CD4-positive, alpha-beta T cell treated with Interferon alpha-2 for 1 hour (primary cell): ENCODE data around the gene ZSCAN5B.
"Not testable (repeated sequence)": the region's sequence is repeated elsewhere in the genome, so short reads cannot be mapped to it uniquely, and the experiment has no call there.

Experiments
- DNase-seq, 2 donors: peaks; one replicate each; pipeline ENCODE4 v3.0.0-alpha.2; 2020 to 2022

Gene ZSCAN5B

DNA sequence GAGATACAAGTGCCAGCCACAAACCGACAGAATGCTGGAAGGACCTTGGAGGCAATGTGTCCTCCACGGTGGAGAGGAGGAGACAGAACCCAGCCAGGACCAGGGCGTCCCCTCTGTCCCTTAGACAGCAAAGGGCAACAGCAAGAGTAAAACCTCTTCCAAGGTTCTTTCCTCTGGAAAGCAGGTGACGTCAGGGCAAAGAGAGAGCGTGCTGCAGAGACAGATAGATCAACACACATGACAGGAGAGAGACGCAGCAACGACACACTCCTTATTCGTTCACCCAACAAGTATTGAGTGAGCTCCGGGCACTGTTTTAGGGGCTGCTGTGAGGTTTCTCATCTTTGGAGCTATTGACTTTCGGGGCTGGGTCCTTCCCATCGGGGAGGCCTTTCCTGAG is 23.0 kb downstream of the ZSCAN5B start:
- no peak for DNase-seq

DNA sequence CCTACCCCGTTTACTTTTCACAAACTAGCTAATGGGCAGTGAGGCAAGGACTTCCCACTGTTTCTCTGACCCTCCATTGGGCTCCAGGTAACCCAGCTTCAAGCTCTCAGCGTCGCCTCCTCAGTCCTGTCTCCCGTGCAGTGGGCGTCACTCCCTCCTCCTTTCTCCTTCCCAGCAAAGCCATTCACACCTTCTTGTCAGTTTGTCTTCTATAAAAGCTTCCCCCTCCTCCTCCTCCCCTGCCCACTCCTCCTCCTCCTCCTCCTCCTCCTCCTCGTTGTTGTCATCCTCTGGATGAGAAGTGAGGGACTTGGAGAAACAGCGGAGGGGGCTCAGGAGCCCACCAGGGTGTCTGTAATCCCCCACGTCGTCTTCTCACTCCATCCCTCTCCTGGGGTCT is 23.5 kb downstream of the ZSCAN5B start:
- no peak for DNase-seq

DNA sequence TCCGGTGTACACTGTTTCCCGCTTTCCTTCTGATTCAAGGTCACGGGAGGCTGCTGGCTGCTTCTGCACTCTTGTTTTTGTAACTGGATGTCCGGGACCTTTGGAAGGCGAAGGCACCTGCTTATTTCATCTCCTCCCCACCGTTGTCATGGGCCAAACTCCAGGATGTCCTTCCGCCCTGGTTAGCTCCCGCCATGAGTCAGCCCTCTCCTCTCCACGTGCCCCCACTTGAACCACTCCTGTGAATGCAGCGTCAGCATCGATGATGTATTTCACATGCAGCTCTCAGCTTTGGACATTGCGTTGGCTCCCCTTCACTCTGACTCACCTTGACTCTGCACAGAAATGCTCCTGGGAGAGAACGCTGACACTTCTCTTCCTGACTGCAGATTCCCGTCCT is 27.3 kb downstream of the ZSCAN5B start:
- no peak for DNase-seq

DNA sequence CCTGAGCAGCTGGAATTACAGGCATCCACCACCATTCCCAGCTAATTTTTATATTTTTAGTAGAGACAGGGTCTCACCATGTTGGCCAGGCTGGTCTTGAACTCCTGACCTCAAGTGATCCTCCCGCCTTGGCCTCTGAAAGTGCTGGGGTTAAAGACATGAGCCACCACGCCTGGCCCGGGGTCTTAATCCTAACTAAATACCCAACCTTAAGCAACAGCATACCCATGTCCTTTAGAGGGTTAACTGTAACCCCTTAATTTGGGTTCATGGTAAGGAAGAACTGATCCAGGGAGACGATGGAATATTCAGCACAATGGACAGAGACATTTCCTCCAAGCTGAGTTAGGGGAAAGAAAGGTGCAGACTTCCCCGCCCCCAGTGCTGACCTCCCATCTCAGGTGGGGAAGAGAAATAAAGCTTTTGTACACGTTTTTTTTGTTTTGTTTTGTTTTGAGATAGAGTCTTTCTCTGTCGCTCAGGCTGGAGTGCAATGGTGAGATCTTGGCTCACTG is 30.5 kb downstream of the ZSCAN5B start:
- no peak for DNase-seq

DNA sequence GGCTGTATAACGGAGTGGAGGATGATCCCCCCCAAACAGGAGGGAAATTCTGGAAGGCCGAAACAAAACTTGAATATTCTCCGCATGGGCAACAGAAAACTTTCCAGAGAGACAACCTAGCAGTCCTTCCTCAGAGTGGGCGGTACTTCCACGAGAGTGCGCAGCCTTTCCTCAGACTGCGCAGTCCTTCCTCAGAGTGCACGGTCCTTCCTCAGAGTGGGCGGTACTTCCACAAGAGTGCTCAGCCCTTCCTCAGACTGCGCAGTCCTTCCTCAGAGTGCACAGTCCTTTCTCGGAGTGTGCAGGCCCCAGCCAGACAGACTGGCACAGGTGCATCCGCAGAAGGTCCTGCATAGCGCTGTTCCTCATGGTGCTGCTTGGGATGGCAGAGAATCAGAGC is 34.5 kb downstream of the ZSCAN5B start:
- DNase-seq = no peak

DNA sequence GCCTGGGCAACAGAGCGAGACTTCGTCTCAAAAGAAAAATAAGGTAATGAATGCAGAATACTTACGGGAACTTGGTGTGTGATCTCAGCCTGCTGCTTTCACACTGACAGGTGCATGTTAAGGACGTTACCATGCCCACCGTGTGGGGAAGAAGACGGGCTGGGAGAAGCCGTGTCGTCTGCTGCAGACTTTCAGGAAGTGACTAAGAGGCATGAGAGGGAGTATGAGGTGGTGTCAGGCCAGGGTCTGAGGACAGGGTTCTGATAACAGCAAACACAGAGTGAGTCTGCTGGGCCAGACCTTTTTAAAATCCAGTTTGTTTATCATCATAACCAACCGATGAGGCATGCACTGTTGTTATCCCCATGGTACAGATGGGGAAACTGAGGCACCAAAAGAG is 35.3 kb downstream of the ZSCAN5B start:
- DNase-seq = no peak

DNA sequence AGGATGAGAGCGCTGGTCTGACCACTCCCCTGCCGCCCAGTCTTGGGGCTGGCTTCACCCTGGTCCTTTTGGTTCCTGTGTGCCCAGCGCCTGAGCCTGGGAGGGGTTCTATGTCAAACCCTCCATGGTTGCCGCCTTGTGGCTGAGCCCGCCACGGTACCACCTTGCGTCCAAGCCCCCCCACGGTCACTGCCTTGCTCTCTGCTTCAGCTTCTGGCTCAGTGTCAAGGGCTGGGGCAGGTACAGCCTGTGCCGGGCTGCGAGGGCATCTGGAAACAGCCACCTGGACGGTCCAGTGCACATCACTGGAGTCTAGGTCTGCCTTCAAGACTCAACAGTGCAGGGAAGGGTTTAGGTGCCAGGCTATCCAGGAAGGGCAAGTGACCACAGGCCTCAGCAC is 36.0 kb downstream of the ZSCAN5B start:
- no peak for DNase-seq

DNA sequence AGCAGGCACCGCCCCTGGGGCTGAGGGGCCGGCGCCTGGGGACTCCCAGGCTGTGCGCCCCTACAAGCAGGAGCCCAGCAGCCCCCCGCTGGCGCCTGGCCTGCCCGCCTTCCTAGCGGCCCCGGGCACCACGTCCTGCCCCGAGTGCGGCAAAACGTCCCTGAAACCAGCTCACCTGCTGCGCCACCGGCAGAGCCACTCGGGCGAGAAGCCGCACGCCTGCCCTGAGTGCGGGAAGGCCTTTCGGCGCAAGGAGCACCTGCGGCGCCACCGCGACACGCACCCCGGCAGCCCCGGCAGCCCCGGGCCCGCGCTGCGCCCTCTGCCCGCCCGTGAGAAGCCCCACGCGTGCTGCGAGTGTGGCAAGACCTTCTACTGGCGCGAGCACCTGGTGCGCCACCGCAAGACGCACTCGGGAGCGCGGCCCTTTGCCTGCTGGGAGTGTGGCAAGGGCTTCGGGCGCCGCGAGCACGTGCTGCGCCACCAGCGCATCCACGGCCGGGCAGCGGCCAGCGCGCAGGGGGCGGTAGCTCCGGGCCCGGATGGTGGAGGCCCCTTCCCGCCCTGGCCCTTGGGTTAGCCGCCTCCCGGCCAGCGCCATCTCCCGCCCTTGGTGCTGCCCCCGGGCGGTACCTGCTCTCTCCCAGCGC is 37.8 kb downstream of the ZSCAN5B start:
- DNase-seq = no peak

DNA sequence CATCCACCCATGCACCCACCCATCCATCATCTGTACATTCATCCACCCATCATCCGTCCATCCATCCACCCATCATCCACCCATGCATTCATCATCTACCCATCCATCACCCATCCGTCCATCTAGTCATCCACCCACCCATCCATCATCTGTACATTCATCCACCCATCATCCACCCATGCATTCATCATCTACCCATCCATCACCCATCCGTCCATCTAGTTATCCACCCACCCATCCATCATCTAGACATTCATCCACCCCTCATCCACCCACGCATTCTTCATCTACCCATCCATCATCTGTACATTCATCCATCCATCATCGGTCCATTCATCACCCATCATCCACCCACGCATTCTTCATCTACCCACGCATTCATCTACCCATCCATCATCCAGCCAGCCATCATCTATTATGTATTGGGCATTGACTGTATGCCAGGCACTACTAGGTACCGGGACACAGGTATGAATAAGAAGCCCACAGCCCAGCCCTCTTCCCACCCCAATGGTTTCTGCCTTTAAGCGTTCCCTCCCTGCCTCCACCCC is 38.5 kb downstream of the ZSCAN5B start:
- no peak for DNase-seq

DNA sequence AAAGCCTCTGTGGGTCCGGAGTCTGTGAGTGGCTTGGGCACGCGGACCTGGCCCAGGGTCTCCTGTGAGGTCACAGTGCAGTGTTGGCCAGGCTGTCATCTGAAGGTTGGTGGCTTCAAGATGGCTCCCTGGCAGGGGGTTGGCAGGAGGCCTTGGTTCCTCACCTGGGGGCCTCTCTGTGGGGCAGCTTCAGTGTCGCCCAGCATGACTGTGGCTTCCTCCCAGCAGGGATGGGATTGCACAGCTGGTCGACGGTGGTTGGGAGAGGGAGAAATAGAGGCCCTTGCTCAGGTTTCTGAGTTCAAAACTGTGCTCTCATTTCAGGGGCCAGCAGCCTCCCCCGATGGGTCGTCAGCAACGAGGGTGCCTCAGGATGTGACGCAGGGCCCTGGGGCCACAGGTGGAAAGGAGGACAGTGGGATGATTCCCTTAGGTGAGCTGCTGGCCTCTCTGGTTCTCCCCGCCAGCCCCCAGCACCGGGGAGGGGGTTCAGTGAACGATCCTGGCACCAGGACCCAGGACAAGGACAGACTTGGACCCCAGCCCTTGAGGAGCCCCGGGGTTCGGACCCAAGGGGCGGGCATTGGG is 39.3 kb downstream of the ZSCAN5B start:
- DNase-seq = no peak

DNA sequence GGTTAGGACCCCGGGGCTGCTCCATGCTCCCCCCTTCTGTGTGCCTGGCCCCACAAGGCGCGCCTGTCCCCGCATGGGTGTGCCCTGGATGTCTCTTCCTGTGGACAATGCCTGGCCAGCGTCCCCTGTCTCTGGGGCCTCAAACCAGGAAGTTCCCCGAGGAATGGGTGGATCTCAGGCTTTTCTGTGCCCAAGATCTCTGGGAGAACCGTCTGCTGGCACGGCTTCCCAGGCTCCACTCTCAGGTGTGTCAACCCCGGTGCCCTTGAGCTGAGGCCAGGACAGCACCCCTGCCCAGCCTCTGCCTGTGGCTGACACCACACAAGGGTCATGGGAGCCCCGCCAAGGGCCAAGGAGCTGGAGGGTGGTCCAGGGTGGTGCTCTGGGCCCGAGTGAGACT is 40.8 kb downstream of the ZSCAN5B start:
- DNase-seq = no peak

DNA sequence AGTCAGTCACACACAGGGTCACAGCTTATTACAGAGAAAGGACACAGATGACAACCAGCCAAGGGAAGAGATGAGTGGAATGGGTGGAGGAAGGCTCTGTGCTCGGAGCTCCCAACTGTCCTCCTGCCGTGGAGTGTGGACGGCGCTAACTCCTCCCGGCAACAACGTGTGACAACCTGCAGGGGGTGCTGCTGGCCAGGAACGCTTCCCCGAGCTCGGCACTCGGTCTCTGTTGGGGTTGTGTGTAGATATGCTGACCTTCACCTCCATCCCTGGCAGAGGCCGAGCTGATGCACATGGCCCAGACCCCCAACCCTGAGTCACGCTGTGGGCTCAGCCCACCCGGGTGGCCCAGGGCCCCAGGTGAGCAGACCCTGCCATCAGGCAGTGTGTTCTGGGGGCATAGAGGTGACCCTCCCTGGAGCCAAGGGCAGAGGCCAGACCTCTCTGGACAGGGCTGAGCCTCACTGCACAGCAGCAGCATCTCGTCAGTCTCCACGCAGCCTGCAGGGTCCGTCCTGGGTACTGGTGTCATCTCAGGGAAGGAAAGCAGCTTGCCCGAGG is 42.4 kb downstream of the ZSCAN5B start:
- no peak for DNase-seq

DNA sequence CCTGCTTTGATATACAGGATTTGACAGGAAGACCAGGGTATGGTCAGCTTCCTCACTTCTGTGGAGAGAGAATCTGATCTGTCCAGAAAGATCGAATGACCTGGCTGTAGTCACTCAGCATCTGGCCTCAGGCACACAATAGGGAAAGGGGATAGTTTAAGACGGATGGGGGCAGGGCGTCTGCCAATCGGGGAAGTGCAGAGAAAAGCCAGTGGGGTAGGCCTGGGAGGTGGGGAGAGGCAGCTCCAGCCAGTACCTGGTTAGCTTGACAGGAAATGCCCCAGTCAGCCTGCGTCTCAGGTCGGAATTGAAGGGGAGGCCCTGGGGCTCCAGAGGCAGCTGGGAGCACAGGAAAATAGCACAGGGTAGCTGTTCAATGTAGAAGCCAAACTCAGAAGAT is 44.1 kb downstream of the ZSCAN5B start:
- no peak for DNase-seq

DNA sequence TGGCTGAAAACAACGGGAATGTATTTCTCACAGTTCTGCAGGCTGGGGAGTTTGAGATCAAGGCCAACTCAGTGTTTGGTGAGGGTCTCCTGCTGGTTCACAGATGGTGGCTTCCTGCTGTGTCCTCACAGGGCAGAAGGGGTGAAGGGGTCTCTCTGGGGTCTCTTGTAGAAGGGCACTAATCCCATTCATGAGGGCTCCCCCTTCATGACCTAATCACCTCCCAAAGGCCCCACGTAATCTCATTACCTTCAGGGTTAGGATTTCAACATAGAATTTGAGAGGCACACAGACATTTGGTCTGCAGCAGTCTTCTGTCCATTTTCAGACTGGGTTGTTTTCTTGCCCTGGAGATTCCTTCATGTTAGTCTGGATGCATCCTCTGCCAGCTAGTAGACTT is 44.9 kb downstream of the ZSCAN5B start:
- no peak for DNase-seq

DNA sequence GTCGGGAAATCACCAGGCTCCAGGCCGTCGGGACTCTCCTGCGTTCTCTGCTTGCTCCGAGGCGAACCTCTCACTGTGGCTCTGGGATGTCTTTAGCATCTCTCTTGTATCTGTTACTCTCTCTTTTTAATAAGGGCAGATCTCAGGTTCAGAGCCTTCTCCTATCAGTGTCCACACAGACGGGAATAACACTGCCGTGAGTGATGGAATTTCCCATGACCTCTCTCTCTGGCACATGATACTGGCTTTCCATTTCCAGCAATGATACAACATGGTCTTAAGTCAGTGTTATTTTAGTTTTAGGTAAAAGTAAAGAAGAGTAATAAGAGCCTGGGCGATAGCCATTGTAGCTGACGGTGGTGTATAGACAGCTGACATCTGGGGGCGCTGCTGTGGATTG is 47.2 kb downstream of the ZSCAN5B start:
- no peak for DNase-seq

DNA sequence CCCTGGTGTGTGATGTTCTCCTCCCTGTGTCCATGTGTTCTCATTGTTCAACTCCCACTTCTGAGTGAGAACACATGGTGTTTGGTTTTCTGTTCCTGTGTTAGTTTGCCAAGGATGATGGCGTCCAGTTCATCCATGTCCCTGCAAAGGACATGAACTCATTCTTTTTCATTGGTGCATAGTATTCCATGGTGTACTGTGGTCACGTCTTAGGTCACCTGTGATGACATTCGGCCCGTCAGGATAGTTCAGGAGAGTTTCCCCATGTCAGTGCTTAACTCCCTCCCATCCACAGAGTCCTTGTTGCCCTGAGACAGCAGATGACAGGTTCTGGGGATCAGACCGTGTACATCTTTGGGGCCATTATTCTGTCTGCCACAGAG is 47.9 kb downstream of the ZSCAN5B start:
- DNase-seq = no peak

DNA sequence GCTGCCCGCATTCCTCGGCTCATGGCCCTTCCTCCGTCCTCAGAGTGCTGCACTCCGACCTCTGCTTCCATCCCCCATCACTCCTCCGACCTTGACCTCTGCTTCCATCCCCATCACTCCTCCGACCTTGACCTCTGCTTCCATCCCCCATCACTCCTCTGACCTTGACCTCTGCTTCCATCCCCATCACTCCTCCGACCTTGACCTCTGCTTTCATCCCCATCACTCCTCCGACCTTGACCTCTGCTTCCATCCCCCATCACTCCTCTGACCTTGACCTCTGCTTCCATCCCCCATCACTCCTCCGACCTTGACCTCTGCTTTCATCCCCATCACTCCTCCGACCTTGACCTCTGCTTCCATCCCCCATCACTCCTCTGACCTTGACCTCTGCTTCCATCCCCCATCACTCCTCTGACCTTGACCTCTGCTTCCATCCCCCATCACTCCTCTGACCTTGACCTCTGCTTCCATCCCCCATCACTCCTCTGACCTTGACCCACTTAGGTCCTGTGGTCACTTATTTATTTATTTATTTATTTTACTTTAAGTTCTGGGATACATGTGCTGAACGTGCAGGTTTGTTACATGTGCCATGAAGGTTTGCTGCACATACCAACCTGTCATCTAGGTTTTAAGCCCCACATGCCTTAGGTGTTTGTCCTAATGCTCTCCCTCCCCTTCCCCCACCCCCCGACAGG is 48.5 kb downstream of the ZSCAN5B start:
- DNase-seq = not testable (repeated sequence)

DNA sequence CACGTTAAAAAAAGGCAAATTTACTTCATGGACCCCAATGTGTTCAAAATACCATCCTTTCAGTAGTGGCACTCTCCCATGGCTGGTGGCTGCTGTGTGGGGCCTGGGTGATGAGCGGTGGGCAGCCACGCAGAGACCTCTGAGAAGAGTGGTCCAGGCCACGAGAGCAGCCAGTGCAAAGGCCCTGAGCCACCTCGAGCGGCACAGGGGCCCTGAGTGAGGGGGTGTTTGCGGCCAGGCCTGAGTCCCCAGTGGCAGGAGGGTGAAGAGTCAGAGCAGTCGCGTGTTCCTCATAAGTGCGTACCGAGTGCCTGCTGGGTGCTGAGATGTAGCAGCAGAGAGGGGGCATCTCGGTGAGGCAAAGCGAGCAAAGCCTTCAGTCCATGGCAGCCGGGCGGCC is 49.5 kb downstream of the ZSCAN5B start:
- no peak for DNase-seq

DNA sequence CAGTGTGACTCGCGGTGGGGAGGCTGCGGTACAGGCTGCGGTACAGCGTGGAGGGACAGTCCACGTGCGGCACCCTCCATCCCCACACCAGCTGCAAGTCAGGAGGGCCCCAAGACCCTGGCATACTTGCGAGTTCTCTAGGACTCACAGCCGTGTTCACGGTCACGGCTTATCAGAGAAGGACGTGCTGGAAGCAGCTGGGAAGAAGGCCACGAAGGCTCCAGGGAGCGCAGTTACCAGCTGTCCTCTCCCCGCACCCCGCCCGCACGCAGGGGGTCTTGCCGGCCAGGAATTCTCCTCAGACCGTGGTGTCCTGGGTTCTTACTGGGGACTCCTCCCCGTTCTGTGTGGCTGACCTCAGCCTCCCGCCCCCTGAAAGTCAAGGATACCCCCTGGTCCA is 50.3 kb downstream of the ZSCAN5B start:
- DNase-seq = no peak

DNA sequence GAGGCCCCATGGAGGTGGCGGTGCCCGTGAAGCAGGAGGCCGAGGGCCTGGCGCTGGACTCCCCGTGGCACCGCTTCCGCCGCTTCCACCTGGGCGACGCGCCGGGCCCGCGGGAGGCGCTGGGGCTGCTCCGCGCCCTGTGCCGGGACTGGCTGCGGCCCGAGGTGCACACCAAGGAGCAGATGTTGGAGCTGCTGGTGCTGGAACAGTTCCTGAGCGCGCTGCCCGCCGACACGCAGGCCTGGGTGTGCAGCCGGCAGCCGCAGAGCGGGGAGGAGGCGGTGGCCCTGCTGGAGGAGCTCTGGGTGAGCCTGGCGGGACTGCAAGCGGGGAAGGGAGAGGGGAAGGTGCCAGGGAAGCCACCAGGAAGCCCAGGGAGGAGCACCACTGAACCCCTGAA is 50.7 kb downstream of the ZSCAN5B start:
- no peak for DNase-seq

DNA sequence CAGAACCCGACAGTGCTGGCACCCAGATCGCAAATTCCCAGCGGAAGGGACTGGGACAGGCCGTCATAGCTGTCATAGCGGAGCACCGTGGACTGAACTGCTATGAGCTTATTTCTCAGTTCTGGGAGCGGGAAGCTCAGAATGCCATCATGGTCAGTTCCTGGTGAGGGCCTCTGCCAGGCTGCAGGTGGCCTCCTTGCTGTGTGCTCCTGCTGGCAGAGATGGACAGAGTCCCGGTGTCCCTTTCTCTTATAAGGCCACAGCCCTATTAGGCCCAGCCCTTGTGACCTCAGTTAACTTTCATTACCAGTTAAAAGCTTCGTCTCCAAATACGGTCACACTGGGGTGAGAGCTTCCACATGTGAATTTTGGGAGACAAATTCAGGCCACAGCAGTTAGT is 51.9 kb downstream of the ZSCAN5B start:
- no peak for DNase-seq

DNA sequence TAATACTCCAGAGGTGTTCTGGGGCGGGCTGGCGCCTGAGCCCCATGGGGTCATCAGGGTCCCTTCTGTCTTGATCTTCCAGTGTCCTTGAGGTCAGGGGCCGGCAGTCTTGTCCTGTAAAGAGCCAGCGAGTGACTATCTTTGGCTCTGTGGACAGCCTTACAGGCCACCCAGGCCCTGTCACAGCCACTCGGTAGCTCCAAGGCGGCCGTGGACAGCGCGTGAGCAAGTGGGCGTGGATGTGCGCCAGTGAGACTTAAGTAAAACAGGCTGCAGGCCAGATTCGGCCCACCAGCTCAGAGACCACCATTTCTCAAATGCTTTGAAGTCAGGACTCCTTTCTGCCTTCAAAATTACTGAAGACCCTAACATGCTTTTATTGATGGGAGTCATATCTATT is 52.8 kb downstream of the ZSCAN5B start:
- DNase-seq = no peak

DNA sequence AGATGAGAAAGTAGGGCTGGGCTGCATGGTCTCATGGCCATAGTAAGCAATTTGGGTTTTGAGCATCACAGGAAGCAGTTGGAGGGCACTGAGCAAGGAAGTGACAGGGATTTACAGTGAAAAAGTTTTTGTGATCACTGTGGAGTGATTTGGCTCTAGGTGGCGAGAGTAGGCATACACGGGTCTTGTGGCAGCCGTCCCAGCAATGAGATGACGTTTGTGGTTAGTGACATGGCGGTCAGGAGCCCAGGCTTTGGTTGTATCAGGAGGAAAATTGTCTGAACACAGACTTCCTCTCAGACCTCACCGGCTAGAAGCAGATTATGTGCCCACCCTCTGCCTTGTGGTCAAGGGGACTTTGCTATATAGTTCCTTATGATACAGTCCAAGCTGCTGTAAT is 53.2 kb downstream of the ZSCAN5B start:
- no peak for DNase-seq

DNA sequence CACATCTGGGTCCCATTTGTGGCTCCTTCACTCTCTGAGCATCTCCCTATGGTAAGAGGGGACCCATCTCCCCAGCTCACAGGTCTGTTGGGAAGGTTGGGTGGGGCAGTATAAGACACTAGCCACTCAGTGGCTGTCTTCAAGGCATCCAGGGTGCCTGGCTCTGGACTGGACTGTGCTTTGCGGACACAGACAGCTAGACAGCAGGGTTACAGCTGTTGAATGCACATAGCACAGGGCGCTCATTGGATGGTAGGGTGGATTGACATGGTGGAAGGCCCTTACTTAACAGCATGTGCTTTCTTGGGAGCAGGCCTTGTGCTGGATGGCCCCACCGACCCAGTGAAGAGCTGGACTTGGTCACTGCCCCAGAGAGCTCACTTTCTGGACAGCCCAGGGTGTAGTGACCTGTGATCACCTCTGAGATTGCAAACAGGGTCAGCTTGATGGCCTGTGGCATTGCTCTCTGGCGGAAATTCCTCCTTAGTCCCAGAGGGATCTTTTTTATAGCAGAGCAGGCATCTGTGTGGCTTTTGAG is 54.6 kb downstream of the ZSCAN5B start:
- DNase-seq = no peak
